ENCODE data around the gene CEP112. TPM values are rescaled to one million over a fixed set of nuclear protein-coding genes. Genes with fewer than 3 reads are reported as not detected.
A peak's percentile ranks its signal among the peaks of the same experiment; 100 is the strongest.

The CEP112 gene
- total and polyA plus RNA-seq, 2 of the 13 experiments (the other 11 are each of a cell fraction or from before 2014, with no cell fraction given) = 1.2 to 3.4 TPM

- TF ChIP-seq TFE3 (CRISPR knock-in tag; IDR thresholded peaks at IDR 0.05) (0 out of 2 replicates have a peak, but pooled peaks have one; percentile 47), ZNF768 (CRISPR knock-in tag; IDR thresholded peaks at IDR 0.05) (no peak), ZBTB7B (CRISPR knock-in tag; IDR thresholded peaks at IDR 0.05) (no peak), PLRG1 (conservative IDR thresholded peaks at IDR 0.05) (no peak), RXRB (CRISPR knock-in tag; IDR thresholded peaks at IDR 0.05; ENCODE audit: borderline replicate concordance) (peak; percentile 32; the same call in 1 of the 2 replicates), TBX2 (CRISPR knock-in tag; IDR thresholded peaks at IDR 0.05; ENCODE audit: borderline replicate concordance) (peak; percentile 23; the same call in 1 of the 2 replicates), ATF3 (CRISPR knock-in tag; IDR thresholded peaks at IDR 0.05) (peak; percentile 57; the same call in 1 of the 2 replicates), HDAC6 (IDR thresholded peaks at IDR 0.05; ENCODE audit: low read depth, low read length) (no peak), ZNF556 (CRISPR knock-in tag; IDR thresholded peaks at IDR 0.05; ENCODE audit: borderline replicate concordance) (no peak), ARID5B (CRISPR knock-in tag; IDR thresholded peaks at IDR 0.05) (peak; percentile 71), TIGD3 (CRISPR knock-in tag; IDR thresholded peaks at IDR 0.05; ENCODE audit: borderline replicate concordance) (no peak), CAMTA2 (CRISPR knock-in tag; IDR thresholded peaks at IDR 0.05; ENCODE audit: borderline replicate concordance) (no peak), ZNF281 (CRISPR knock-in tag; IDR thresholded peaks at IDR 0.05; ENCODE audit: borderline replicate concordance) (peak; percentile 83), GATAD1 (CRISPR knock-in tag; IDR thresholded peaks at IDR 0.05) (no peak), GATAD2A (CRISPR knock-in tag; IDR thresholded peaks at IDR 0.05) (peak; percentile 63), DZIP1 (CRISPR knock-in tag; IDR thresholded peaks at IDR 0.05) (no peak)
Observed at GRCh38 chr17:65670667-65671371, 521.1 kb downstream of the CEP112 start (continued).

All from HepG2 (cell line).